Hair follicular keratinocyte (primary cell): ENCODE results near the gene ETV7. TPM values are rescaled to one million over a fixed set of nuclear protein-coding genes. Genes with fewer than 3 reads are reported as not detected.

ENCODE experiments used
- total RNA-seq: library from RNA; depleted of rRNA; stranded (reverse); fragments of >200 nt; gene quantifications from 2 replicates; pipeline ENCODE4 v1.2.3, GENCODE V29; 2015

ETV7 gene
- 0.11 and 0.47 TPM in 2 replicates for total RNA-seq

GRCh38 chr6:36387440-36388303 is at the start of gene ETV7:
TSS of gene ETV7 (minus strand) at chr6:36387669. CDS start at chr6:36387541, 128 bp downstream.

GRCh38 chr6:36336779-36337241 is 50.7 kb downstream of the ETV7 start, which contains the start of gene BNIP5:
TSS of gene BNIP5 (minus strand) at chr6:36336888. CDS start at chr6:36330690, 6,198 bp downstream.

Other genes with a start within 250 kb of the ETV7 start
- gene BRPF3, start 190.9 kb downstream of the ETV7 start, total RNA-seq: 2.5 and 4.3 TPM in 2 replicates
- gene PNPLA1, start 117.6 kb downstream of the ETV7 start, total RNA-seq: 0.16 TPM in 1 of 2 replicates, not detected in the other
- not detected in 2 replicates for gene BNIP5, start 50.8 kb downstream of the ETV7 start, total RNA-seq
- 0.08 TPM in 1 of 2 replicates, not detected in the other for gene PXT1, start 55.2 kb upstream of the ETV7 start, total RNA-seq
- gene KCTD20, start 55.3 kb upstream of the ETV7 start, total RNA-seq: 18.4 and 26.0 TPM in 2 replicates
- gene STK38, start 159.8 kb upstream of the ETV7 start, total RNA-seq: 12.8 and 12.9 TPM in 2 replicates
- 228 and 470 TPM in 2 replicates for gene SRSF3, start 206.7 kb upstream of the ETV7 start, total RNA-seq